ENCODE measurements around the gene PRKCZ. TPM values are rescaled to one million over a fixed set of nuclear protein-coding genes. Genes with fewer than 3 reads are reported as not detected.

Gene PRKCZ
- total and polyA plus RNA-seq, 9 of the 15 experiments (the other 6 are each of a cell fraction or from before 2014, with no cell fraction given): 0.07 to 3.1 (median 1.3) TPM

GRCh38 chr1:2196901-2197638, 146.9 kb downstream of the PRKCZ start:
- TF ChIP-seq ATF1 (CRISPR knock-in tag; IDR thresholded peaks at IDR 0.05) (0 out of 2 replicates have a peak, but pooled peaks have one; percentile 4), ATF1 (tag; IDR thresholded peaks at IDR 0.05) (no peak), ZNF589 (CRISPR knock-in tag; IDR thresholded peaks at IDR 0.05; ENCODE audit: low read depth) (no peak), RBFOX2 (IDR thresholded peaks at IDR 0.05; ENCODE audit: low read depth, low read length) (peak; percentile 51; the same call in 1 of the 2 replicates), POLR2G (IDR thresholded peaks at IDR 0.05; ENCODE audit: low read depth, low read length) (peak; percentile 35; the same call in 1 of the 2 replicates)
- intact Hi-C loops (cut with micrococcal nuclease): loop anchor here (5.0 to 10.0 kb wide), 2 partner anchors 120 to 348 kb away; no protein-coding TSS in a partner anchor
- CTCF ChIA-PET (ENCODE audit: low intra/inter-chr PET ratio): interaction anchor here (3.6 kb wide), 1 partner anchor 185 kb away, joined by 44 read pairs; no protein-coding TSS in a partner anchor
- no peak for DNase-seq (ENCODE audit: extremely low read depth in 1 of 4, low spot score in 3 of 4)
- H3K36me3 ChIP-seq (ENCODE audit: control insufficient read depth, insufficient read depth, low read length): peaks cover 12% of the 10 kb centered on the region; the same call in 1 of the 3 replicates
- in situ Hi-C loops (cut with MboI): loop anchor here (5.0 to 25.0 kb wide), 3 partner anchors 35 to 340 kb away; partner anchors contain the start of genes HES5 and PANK4
- H2AFZ ChIP-seq (ENCODE audit: low read depth, low read length): peak overlapping the region; percentile 90
- FAIRE-seq: no peak
- H3K27ac ChIP-seq (ENCODE audit: extremely low read depth, low read depth, low read length): peak overlapping the region; percentile 77
- no TSS peak for BruUV-seq (replicated peaks)
- POLR2A ChIA-PET: no interaction called here
- WGBS (ENCODE audit: insufficient coverage, low coverage, missing lambda C conversion rate): 83% methylated on average over 16 of the region's 17 CpGs
- no peaks in the 10 kb centered on the region for H4K20me1 ChIP-seq (replicated peaks; ENCODE audit: control insufficient read depth, insufficient read depth, low read length)
- H3K4me1 ChIP-seq (replicated peaks in 1 of 2; ENCODE audit: control insufficient read depth in 2 of 2, insufficient read depth in 2 of 2, low read length in 2 of 2): peaks cover 36 to 80% of the 10 kb centered on the region in 2 experiments
- H3K9me3 ChIP-seq (replicated peaks; ENCODE audit: control insufficient read depth, insufficient read depth, low read depth, low read length): no peaks in the 10 kb centered on the region
- peaks cover 46% of the 10 kb centered on the region for H3K79me2 ChIP-seq (ENCODE audit: control insufficient read depth, insufficient read depth, low read length)
- H3K4me3 ChIP-seq: no peak overlapping the region
- no peaks in the 10 kb centered on the region for H3K27me3 ChIP-seq (ENCODE audit: control insufficient read depth in 2 of 2, insufficient read depth in 2 of 2, low read length in 2 of 2)
- H3K9me1 ChIP-seq (ENCODE audit: control insufficient read depth, insufficient read depth, low read length): no peaks in the 10 kb centered on the region
- no peak for ATAC-seq
- peak overlapping the region; percentile 94 for H3K4me2 ChIP-seq (ENCODE audit: insufficient read depth, low read length)
- peak overlapping the region; percentile 78 to 91 for H3K9ac ChIP-seq (ENCODE audit: insufficient read depth in 1 of 2, low read depth in 2 of 2, low read length in 2 of 2)
